HG02588 (cell line): ENCODE data around the gene RGPD3.

ENCODE experiments used
- ATAC-seq: cut with Tn5 transposase; IDR thresholded peaks from one replicate; pipeline ENCODE4 v1.9.1; 2021; ENCODE audit warnings: mild to moderate bottlenecking, moderate library complexity; ENCODE audit not compliant: unreplicated experiment

RGPD3 gene

GRCh38 chr2:106343274-106343673 lies 124.9 kb downstream of the RGPD3 start:
- ATAC-seq, result no peak

GRCh38 chr2:106342831-106343251 lies 125.4 kb downstream of the RGPD3 start:
- no peak for ATAC-seq

- ATAC-seq, result no peak
Observed at GRCh38 chr2:106341666-106342065, 126.5 kb downstream of the RGPD3 start.
